Mucosa of rectum (tissue), 2 donors: ENCODE measurements around the gene PYDC1.

ENCODE experiments used
- H3K27ac ChIP-seq, 2 donors: one replicate each; pipeline ENCODE4 v1.7.0; 2013; ENCODE audit warnings: inconsistent platforms in 2 of 2, low read depth in 2 of 2, low read length in 2 of 2
- H3K27me3 ChIP-seq, 2 donors: one replicate each; pipeline ENCODE4 v1.7.0; 2013; ENCODE audit warnings: low read length in 2 of 2; ENCODE audit not compliant: control insufficient read depth in 2 of 2, insufficient read depth in 2 of 2
- H3K36me3 ChIP-seq, 2 donors: one replicate each; pipeline ENCODE4 v1.7.0; 2013; ENCODE audit warnings: low read length in 2 of 2; ENCODE audit not compliant: control insufficient read depth in 2 of 2, insufficient read depth in 2 of 2
- H3K4me1 ChIP-seq, 2 donors: one replicate each; pipeline ENCODE4 v1.7.0; 2013; ENCODE audit warnings: low read length in 2 of 2, mild to moderate bottlenecking in 1 of 2; ENCODE audit not compliant: control insufficient read depth in 2 of 2, insufficient read depth in 2 of 2
- H3K4me3 ChIP-seq, 2 donors: one replicate each; pipeline ENCODE4 v1.7.0; 2013; ENCODE audit warnings: low read length in 2 of 2
- H3K9ac ChIP-seq, 2 donors: one replicate each; pipeline ENCODE4 v1.7.0; 2013; ENCODE audit warnings: low read length in 2 of 2, low read depth in 1 of 2, mild to moderate bottlenecking in 1 of 2
- H3K9me3 ChIP-seq, 2 donors: one replicate each; pipeline ENCODE4 v1.7.0; 2013; ENCODE audit warnings: low read length in 2 of 2; ENCODE audit not compliant: control insufficient read depth in 2 of 2
- donor health status: healthy.
- donor health status: Normal muscosa, but diverticular disease.

PYDC1 gene

DNA sequence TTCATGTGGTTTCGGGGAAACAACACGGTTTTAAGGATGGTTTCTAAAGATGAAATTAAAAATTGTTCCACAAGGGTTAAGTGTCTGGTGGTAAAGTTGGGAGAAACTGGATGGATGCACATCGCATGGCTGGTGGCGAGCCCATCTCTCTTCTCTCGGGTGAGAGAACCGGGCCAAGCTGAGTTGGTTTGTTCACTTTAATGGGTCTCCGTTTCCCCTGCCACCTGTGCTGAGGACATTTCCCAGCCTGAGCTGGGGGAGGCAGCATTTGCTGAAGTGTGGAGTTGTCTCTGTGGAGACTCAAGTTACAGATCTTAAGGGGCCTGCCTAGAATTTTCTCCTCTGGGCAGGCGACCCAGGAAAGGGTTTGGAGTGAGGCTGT, 29.1 kb downstream of the PYDC1 start:
- Histone ChIP-seq H3K36me3 (peaks cover 91 to 97% of the 10 kb centered on the region in 2 donors), H3K27me3 (no peaks in the 10 kb centered on the region), H3K4me3 (no peak overlapping the region), H3K27ac (no peak overlapping the region), H3K9ac (no peak overlapping the region), H3K4me1 (peaks cover 0 to 4% of the 10 kb centered on the region in 2 donors), H3K9me3 (no peaks in the 10 kb centered on the region)

DNA sequence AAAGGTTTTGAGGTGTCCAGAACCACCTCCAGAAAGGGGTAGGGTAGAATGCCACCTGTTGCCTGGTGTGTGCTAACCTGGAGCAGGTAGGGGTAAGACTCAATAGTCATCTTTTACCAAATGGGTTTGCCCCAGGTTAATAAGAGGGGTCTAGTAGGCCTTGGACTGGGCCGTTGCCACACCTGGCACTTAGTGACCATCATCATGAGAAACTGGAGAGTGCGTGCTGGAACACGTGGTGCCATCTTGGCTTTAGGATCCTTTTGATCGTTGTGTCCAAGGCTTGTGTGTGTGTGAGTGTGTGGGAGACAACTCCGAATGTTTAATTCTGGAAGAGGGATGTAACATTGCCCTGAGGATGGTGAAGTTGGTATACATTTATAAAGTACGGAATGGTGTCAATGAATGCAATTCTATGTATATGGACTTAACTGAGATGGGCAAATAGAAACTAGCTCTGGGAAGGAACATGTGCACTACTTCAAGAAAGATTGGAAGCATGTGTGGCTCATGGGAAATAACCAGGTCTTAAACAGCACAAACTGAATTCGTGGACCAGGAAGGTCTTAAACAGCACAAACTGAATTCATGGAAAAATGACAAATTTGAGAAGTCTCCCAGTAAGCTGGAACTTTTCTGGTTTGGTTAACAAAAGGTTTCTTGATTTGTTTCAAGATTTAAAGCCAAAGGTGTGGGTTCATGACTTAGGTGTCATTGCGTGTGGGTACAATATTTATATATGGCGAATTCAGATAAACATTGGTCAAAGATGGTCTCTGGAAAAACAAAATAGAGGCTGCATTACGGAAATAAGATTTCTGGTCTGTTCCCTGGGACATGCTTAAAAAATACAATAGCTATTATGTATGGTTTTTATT, 29.8 kb downstream of the PYDC1 start:
- peaks cover 91 to 95% of the 10 kb centered on the region in 2 donors for H3K36me3 ChIP-seq
- no peaks in the 10 kb centered on the region for H3K9me3 ChIP-seq
- H3K9ac ChIP-seq = no peak overlapping the region
- H3K27me3 ChIP-seq = no peaks in the 10 kb centered on the region
- no peak overlapping the region for H3K4me3 ChIP-seq
- H3K27ac ChIP-seq = no peak overlapping the region
- H3K4me1 ChIP-seq = peaks cover 5 to 11% of the 10 kb centered on the region in 2 donors

DNA sequence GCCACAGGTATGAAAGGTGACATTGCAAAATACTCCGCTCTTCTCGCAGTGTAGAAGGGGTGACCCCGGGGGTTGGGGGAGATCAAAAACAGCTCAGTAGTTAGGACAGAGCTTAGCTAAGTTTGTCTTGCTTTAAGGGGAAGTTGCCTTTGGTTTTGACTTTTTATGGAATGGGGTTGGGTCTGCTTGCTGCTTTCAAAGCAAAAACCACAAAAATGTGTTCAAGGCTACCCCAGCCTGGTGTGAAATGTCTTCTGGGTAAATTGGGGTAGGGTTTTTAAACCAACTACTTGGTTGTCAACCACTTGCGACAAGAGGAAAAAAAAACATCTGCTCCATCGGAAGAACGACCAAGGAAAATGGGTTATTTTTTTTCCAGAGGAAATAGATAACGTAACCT, 30.8 kb downstream of the PYDC1 start:
- no peak overlapping the region for H3K9ac ChIP-seq
- peaks cover 82 to 85% of the 10 kb centered on the region in 2 donors for H3K36me3 ChIP-seq
- peaks cover 15 to 16% of the 10 kb centered on the region in 2 donors for H3K4me1 ChIP-seq
- no peak overlapping the region for H3K27ac ChIP-seq
- H3K27me3 ChIP-seq = no peaks in the 10 kb centered on the region
- no peaks in the 10 kb centered on the region for H3K9me3 ChIP-seq
- no peak overlapping the region for H3K4me3 ChIP-seq

DNA sequence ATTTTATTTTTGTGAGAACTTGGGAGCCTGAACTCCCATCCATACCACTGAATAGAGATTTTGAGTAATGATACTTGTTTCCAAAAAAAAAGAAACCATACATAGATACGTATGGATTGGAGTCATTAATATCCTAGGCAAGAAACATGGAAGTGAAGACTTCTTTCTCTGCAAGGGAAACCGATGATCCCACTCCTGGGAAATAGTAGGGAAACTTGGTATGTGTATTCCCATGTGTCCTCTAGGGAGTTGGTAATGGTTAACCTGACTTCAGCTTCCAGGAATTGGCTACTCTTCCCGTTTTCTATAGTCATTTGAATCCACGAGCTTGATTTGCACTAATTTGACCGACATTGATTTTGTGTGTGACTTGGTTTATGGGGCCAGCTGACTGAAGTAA, 31.6 kb downstream of the PYDC1 start:
- H3K9me3 ChIP-seq = no peaks in the 10 kb centered on the region
- H3K27me3 ChIP-seq = no peaks in the 10 kb centered on the region
- peaks cover 74 to 76% of the 10 kb centered on the region in 2 donors for H3K36me3 ChIP-seq
- H3K27ac ChIP-seq = no peak overlapping the region
- peaks cover 16 to 17% of the 10 kb centered on the region in 2 donors for H3K4me1 ChIP-seq
- H3K9ac ChIP-seq = no peak overlapping the region
- no peak overlapping the region for H3K4me3 ChIP-seq

DNA sequence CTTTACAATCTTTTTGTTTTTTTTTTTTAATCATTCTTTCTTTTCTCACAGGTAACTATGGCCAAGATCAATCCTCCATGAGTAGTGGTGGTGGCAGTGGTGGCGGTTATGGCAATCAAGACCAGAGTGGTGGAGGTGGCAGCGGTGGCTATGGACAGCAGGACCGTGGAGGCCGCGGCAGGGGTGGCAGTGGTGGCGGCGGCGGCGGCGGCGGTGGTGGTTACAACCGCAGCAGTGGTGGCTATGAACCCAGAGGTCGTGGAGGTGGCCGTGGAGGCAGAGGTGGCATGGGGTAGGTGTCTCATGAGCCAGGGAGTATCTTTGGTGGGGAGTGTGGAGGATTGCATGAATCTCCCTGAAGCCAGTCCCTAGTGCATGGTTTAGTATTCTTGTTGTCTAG, 32.0 kb downstream of the PYDC1 start:
- peaks cover 69 to 72% of the 10 kb centered on the region in 2 donors for H3K36me3 ChIP-seq
- H3K4me3 ChIP-seq = no peak overlapping the region
- H3K27me3 ChIP-seq = no peaks in the 10 kb centered on the region
- no peak overlapping the region for H3K9ac ChIP-seq
- H3K4me1 ChIP-seq = peaks cover 16 to 17% of the 10 kb centered on the region in 2 donors
- H3K27ac ChIP-seq = no peak overlapping the region
- H3K9me3 ChIP-seq = no peaks in the 10 kb centered on the region

DNA sequence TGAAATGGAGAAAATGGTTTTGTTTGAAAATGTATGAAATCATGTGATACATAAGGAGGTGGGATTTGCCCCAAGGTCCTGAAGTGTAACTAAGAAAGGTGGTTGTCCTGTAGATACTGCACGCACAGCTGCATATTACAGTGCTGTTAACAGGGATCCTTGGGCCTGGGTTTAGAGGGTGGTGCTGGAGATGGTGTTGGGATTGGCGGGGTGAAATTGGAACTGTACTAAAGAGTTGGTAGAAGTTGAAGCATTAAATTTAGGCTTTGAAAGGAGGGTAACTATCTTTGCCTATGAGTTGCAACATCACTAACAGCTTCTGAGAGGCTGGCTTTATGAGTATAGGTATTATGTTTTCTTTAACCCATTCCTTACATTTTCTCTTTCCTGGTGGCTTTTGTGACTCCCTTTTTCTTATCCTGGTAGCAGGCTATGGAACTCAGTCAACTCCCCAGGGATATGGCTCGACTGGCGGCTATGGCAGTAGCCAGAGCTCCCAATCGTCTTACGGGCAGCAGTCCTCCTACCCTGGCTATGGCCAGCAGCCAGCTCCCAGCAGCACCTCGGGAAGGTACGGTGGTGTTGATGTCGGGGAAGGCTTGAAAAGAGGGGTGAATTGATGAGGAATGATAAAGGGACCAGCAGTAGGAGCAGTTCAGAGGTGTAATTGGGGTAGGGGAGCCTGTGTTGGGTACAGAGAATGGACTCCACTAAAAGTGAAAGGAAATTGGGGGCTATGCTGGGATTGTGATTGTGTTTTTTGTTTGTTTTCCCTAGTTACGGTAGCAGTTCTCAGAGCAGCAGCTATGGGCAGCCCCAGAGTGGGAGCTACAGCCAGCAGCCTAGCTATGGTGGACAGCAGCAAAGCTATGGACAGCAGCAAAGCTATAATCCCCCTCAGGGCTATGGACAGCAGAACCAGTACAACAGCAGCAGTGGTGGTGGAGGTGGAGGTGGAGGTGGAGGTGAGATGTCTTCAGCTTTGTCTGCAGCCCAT, 33.2 kb downstream of the PYDC1 start:
- H3K9me3 ChIP-seq = no peaks in the 10 kb centered on the region
- peaks cover 58 to 62% of the 10 kb centered on the region in 2 donors for H3K36me3 ChIP-seq
- H3K27ac ChIP-seq = no peak overlapping the region
- H3K9ac ChIP-seq = no peak overlapping the region
- H3K27me3 ChIP-seq = no peaks in the 10 kb centered on the region
- H3K4me1 ChIP-seq = peaks cover 22 to 23% of the 10 kb centered on the region in 2 donors
- H3K4me3 ChIP-seq = no peak overlapping the region

DNA sequence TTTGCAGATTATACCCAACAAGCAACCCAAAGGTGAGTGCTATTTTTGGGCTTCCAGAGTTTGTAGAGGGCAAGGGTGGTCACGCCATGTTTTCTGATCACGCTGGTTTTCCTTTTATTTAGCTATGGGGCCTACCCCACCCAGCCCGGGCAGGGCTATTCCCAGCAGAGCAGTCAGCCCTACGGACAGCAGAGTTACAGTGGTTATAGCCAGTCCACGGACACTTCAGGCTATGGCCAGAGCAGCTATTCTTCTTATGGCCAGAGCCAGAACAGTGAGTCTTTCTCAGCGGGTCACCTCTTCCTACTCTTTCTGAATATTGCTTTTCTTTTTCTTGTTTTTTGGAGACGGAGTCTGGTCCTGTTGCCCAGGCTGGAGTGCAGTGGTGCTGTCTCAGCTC, 34.5 kb downstream of the PYDC1 start:
- Histone ChIP-seq H3K27ac (no peak overlapping the region), H3K9me3 (no peaks in the 10 kb centered on the region), H3K36me3 (peaks cover 44 to 48% of the 10 kb centered on the region in 2 donors), H3K9ac (no peak overlapping the region), H3K4me1 (peaks cover 23 to 28% of the 10 kb centered on the region in 2 donors), H3K27me3 (no peaks in the 10 kb centered on the region), H3K4me3 (peak overlapping the region in 1 of 2 donors; percentile 39)

DNA sequence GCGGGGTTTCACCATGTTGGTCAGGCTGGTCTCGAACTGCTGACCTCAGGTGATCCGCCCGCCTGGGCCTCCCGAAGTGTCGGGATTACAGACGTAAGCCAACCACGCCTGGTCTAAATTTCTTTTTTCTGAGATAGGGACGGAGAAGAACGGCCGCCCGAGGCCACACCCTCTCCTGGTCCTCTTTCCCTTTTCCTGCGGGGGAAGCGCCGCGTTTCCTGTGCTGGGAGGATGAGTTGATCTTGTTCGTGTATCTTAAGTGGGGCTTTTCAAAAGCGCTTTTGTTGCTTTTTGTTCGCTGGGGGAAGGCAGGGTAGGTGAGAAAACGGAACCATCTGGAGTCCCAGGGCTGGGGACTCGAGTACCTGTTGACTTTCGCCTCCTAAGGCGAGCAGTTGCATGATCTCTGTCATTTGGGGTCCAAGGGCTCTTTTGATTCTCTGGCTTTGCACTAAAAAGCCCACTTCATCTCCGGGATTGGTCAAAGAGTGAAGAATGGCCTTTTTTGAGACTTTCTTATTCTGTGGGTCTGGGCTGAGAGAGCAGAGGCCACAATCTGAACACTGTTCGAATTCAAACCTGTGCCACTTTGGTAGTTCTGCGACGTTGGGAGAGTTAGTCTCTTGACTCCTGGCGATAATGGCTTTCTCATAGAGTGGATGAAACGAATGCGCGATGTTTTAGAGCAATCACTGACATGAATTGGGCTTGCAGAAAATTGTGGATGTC, 35.7 kb downstream of the PYDC1 start:
- Histone ChIP-seq H3K4me1 (peaks cover 23 to 28% of the 10 kb centered on the region in 2 donors), H3K27ac (peak overlapping the region; percentile 90 to 94), H3K27me3 (no peaks in the 10 kb centered on the region), H3K9me3 (no peaks in the 10 kb centered on the region), H3K4me3 (peak overlapping the region; percentile 84 to 91), H3K9ac (peak overlapping the region; percentile 87 to 92), H3K36me3 (peaks cover 34 to 37% of the 10 kb centered on the region in 2 donors)

DNA sequence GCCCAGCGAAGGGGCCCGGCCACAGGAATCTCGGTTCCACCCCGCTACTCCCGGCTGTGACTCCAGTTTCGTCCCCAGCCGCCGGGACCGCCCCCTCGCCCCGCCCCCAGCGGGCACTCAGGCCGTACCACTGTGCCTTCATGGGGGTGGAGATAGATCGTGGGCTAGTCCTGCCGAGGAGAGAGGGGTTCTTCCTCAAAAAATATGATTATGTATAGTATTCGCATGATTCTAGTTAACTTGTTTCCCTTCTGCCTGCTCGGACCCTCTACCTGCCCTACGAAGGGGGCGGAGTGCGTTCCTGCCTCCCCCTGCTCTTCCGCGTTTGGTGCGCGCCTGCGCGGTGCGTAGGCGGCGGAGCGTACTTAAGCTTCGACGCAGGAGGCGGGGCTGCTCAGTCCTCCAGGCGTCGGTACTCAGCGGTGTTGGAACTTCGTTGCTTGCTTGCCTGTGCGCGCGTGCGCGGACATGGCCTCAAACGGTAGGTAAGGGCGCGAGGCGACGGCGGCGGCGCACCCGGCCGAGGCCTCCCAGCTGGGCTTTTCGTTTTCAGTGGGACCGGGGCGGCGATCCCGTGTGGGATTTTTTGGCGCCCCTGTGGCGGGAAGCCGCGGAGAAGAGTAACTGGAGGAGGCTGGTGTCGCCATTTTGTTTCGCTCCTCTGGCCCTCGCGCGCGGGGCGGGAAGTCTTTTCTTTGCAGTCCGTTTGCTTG, 37.0 kb downstream of the PYDC1 start, which contains the start of gene FUS:
FUS (plus strand) TSS at position 393 of the 713 bp plus-strand sequence; CDS start at position 469, 76 bp downstream.
- Histone ChIP-seq H3K4me1 (peaks cover 23 to 28% of the 10 kb centered on the region in 2 donors), H3K4me3 (peak within 1 kb of the TSS; percentile 84 to 91), H3K9ac (peak within 1 kb of the TSS; percentile 87 to 92), H3K27me3 (no peaks in the 10 kb centered on the region), H3K9me3 (no peaks in the 10 kb centered on the region), H3K36me3 (peaks cover 20 to 23% of the 10 kb centered on the region in 2 donors), H3K27ac (peak within 1 kb of the TSS; percentile 90 to 94)
